Subcutaneous adipose tissue (tissue), 4 donors: Measurements from ENCODE around the gene CDH23. TPM values are rescaled to one million over a fixed set of nuclear protein-coding genes. Genes with fewer than 3 reads are reported as not detected.

Experiments used
- CTCF ChIP-seq: fragments of 450-650 bp; IDR thresholded peaks from one replicate; pipeline ENCODE4 v1.5.1; 2016; ENCODE audit warnings: low read depth, mild to moderate bottlenecking, control low read depth, antibody characterized with exemption, moderate library complexity
- total RNA-seq, 4 donors: library from RNA; depleted of rRNA; stranded (reverse); fragments of >200 nt; gene quantifications; one replicate each; pipeline ENCODE4 v1.1.0, GENCODE V29; 2016

CDH23 gene
- total RNA-seq, 4 donors from 2014 or later: 14.3 to 74.8 (median 24.1) TPM

DNA sequence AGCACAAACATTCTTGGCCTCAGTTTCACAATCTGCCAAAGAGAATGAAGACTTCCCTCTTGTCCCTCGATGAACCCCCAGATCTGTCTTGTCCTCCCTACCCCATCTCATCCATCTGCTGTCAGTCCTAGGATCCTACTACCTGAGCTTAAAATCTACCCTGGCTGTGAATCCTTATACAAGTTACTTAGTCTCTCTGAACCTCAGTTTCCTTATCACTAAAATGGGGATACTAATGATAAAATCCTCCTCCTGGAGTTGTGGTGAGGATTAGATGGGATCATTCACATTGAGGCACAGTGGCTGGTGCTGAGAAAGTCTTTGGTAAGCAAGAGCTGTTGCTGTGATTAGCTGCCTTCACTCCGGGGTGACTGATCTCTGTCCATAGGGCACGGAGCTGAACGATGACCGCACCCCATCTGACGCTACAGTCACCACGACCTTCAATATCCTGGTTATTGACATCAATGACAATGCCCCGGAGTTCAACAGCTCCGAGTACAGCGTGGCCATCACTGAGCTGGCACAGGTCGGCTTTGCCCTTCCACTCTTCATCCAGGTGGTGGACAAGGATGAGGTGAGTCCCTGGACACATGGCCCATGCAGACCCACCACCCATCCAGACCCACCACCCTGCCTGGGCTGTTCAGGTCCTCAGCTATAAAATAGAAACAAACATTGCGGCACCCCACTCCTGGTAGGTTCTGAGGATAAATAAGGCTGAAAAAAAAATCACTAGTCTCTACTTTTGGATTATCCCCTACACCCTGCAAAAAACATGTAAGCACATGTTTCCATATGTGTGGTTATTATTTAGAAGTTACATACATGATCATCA lies 220.3 kb downstream of the CDH23 start:
- TF ChIP-seq CTCF: no peak

DNA sequence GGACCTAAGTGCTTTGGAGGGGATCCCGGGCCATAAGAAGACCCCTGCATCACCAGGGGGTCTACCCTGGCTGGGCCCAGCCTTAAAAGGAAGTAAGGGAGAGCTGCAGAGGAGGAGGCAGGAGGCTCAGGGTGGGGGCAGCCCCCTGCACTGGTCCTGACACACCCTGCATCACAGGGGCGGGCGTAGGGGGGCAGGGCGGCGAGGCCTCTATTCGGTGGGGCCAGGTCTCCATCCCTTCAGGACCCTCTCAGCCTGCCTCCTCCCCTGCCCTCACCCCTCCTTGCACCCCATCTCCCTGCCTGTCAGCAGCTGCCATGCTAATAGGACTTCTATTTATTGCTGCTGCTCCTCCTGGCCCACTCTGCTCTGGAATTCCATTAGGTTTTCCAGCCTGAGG lies 221.5 kb downstream of the CDH23 start:
- no peak for TF ChIP-seq CTCF

DNA sequence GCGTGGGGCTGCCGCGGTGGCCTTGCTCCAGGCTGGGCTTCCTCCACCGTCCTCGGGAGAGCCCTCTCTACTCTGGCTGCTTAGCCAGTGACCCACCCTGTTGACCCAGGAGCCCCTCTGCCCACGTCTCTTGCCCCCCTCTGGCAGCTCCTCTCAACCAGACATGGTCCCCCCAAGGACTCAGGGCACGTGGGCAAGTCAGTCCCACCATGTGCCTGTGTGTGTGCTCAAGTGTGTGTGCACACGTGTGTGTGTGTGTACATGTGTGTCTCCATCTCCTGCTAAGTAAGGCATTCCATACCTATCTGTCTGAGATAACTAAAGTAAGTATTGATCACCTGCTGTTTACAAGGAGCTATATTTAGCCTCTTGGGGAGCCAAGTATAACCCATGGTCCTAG lies 221.9 kb downstream of the CDH23 start:
- TF ChIP-seq CTCF: no peak

- TF ChIP-seq CTCF: no peak
These were observed 223.9 kb downstream of the CDH23 start for GRCh38 chr10:71620642-71621041.

DNA sequence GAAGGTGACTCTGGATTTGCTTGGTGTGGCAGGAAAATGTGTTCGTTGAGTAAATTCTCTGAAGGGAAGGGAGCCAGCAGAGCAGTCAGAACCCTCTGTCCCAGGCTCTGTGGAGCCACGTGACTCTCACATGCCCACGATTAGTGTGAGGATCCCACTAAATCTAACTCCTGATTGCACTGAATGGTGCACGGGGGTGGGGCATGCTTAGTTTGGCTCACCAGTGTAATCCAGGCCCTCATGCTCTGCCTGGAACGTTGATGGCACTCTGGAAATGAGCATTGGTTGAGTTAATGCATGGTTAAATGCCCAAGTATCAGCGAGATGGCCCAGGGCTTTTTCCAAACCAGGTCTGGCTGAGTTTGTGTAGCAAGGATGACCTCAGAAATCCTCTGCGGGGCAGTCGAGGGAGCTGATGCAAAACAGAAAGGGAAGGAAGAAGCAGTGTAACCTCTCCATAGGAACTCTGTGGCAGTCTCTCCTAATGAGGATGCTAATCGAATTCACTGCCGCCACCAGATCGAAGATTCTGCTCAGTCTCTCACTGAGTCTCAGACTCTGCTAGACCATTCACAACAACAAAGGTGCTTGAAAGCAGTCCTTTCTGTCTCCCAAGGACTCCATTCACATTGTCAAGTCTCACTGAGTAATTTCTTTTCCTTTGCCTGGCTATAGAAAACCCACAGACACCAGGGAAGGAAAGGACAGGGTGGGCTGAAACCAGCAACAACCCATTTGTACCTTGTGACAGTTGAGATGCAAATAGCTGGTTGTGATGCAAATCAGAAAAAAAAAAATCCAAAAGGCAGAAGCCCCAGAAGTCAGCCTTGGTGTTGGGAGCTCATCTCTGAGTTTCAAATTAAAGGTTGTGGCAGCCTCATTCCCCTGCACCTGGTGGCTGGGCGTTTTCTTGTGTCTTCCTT lies 224.8 kb downstream of the CDH23 start:
- TF ChIP-seq CTCF: no peak

- TF ChIP-seq CTCF: no peak
These were observed 225.4 kb downstream of the CDH23 start for GRCh38 chr10:71622154-71622526.

GRCh38 chr10:71622616-71623015 lies 225.9 kb downstream of the CDH23 start:
- TF ChIP-seq CTCF: no peak
